Smooth muscle cell (in vitro differentiated cells): ENCODE measurements around the gene LMNA. TPM values are rescaled to one million over a fixed set of nuclear protein-coding genes. Genes with fewer than 3 reads are reported as not detected.

Experiments used
- DNase-seq: peaks from one replicate; lab custom pipeline; 2025; ENCODE audit not compliant: unreplicated experiment; lab: John Stamatoyannopoulos, UW
- H2AFZ ChIP-seq: fragments of 200-600 bp; sonication (generic); 2 replicates; pipeline ENCODE4 v1.6.0; 2016; ENCODE audit warnings: antibody characterized with exemption, low read depth, mild to moderate bottlenecking
- H3F3A ChIP-seq: fragments of 200-600 bp; sonication (generic); 2 replicates; pipeline ENCODE4 v1.6.0; 2017; ENCODE audit warnings: antibody characterized with exemption, low read depth
- H3K27ac ChIP-seq: fragments of 200-600 bp; sonication (generic); 2 replicates; pipeline ENCODE4 v1.5.1; 2016; ENCODE audit warnings: low read depth, mild to moderate bottlenecking
- H3K27me3 ChIP-seq: fragments of 200-600 bp; sonication (generic); 2 replicates; pipeline ENCODE4 v1.6.1; 2016; ENCODE audit warnings: low read depth, mild to moderate bottlenecking
- H3K36me3 ChIP-seq: fragments of 200-600 bp; sonication (generic); 2 replicates; pipeline ENCODE4 v1.5.1; 2016; ENCODE audit warnings: low read depth
- H3K4me1 ChIP-seq: fragments of 200-600 bp; sonication (generic); 2 replicates; pipeline ENCODE4 v1.5.1; 2016; ENCODE audit warnings: low read depth
- H3K4me2 ChIP-seq: fragments of 200-600 bp; sonication (generic); 2 replicates; pipeline ENCODE4 v1.6.0; 2016; ENCODE audit warnings: mild to moderate bottlenecking
- H3K4me3 ChIP-seq: fragments of 200-600 bp; sonication (generic); 2 replicates; pipeline ENCODE4 v1.5.1; 2016; ENCODE audit warnings: mild to moderate bottlenecking
- H3K79me2 ChIP-seq: fragments of 200-600 bp; sonication (generic); 2 replicates; pipeline ENCODE4 v1.6.0; 2016; ENCODE audit warnings: low read depth, mild to moderate bottlenecking
- H3K9ac ChIP-seq: fragments of 200-600 bp; sonication (generic); 2 replicates; pipeline ENCODE4 v1.6.0; 2016; ENCODE audit warnings: low read depth
- H3K9me3 ChIP-seq: fragments of 200-600 bp; sonication (generic); replicated peaks from 2 replicates; pipeline ENCODE4 v1.5.1; 2016; ENCODE audit warnings: low read depth
- H4K20me1 ChIP-seq: fragments of 200-600 bp; sonication (generic); 2 replicates; pipeline ENCODE4 v1.6.0; 2016; ENCODE audit warnings: low read depth
- WGBS: methylation state at CpG from one replicate; pipeline ENCODE4 v1.1.7; 2016; ENCODE audit warnings: low lambda C conversion rate; 5-methylcytosine and 5-hydroxymethylcytosine counted together
- polyA plus RNA-seq: library from polyadenylated mRNA; unstranded; fragments of >200 nt; fragmentation: Nextera tagmentation; extraction: Ambion mirVana; gene quantifications from 2 replicates; pipeline ENCODE4 v1.2.1, GENCODE V29; 2016
- total RNA-seq: library from RNA; depleted of rRNA; stranded (reverse); fragments of >200 nt; gene quantifications from 2 replicates; pipeline ENCODE4 v1.2.3, GENCODE V29; 2014
- TF ChIP-seq, protein P1 (sequence below): fragments of 200-600 bp; sonication (generic); IDR thresholded peaks from 2 replicates; pipeline ENCODE4 v1.5.1; 2017; ENCODE audit warnings: borderline replicate concordance, mild to moderate bottlenecking, antibody characterized with exemption; ENCODE audit not compliant: insufficient read depth, poor library complexity, severe bottlenecking

Gene LMNA
- total and polyA plus RNA-seq, 2 experiments from 2014 or later: 256 to 626 TPM

DNA sequence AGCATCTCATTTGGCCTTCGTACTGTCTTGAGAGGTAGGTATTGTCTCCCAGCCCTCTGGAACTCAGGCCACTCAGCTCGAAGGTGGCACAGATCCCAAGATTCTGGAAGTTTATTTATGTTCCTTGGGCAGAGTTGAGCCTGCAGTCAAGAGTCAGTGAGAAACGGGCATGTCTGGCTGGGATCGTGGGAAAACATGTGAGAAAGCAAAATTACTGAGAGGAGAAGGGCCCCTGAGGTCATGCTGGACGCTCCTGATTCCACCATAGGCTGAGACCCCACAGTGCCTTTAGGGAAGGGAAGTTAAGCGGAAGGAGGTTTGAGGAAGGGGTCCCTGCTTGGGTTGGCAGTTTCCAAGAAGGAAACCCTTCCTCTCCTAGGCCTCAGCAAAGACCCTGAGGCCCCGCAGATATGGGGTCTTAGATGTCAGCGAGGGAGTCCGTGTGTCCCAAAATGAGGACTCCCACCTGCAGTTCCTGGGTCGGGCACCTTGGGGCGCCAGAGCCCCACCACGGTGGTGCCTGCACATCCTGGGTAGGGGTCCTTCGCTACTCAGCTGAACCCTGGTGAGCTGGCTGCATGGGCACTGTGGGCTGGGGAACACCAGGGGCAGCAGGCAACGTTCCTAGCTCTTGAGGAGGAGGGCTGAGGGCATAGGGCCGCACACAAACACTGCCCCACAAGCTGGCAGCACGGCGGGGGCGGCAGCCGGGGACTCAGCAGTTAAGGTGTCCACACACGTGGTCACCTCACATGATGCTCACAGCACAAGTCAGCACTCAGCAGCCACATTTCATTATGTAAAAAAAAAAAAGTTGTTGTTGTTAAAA, 26.6 kb downstream of the LMNA start:
- Histone ChIP-seq H3K4me2 (no peak overlapping the region), H4K20me1 (peaks cover 62% of the 10 kb centered on the region), H3F3A (peaks cover 38% of the 10 kb centered on the region), H3K9me3 (no peaks in the 10 kb centered on the region), H3K27ac (peak overlapping the region; percentile 3), H3K36me3 (peaks cover 8% of the 10 kb centered on the region), H3K9ac (no peak overlapping the region), H3K27me3 (no peaks in the 10 kb centered on the region), H3K4me3 (no peak overlapping the region), H3K4me1 (peaks cover under 1% of the 10 kb centered on the region), H2AFZ (no peak overlapping the region), H3K79me2 (no peaks in the 10 kb centered on the region)
- TF ChIP-seq, protein P1, sequence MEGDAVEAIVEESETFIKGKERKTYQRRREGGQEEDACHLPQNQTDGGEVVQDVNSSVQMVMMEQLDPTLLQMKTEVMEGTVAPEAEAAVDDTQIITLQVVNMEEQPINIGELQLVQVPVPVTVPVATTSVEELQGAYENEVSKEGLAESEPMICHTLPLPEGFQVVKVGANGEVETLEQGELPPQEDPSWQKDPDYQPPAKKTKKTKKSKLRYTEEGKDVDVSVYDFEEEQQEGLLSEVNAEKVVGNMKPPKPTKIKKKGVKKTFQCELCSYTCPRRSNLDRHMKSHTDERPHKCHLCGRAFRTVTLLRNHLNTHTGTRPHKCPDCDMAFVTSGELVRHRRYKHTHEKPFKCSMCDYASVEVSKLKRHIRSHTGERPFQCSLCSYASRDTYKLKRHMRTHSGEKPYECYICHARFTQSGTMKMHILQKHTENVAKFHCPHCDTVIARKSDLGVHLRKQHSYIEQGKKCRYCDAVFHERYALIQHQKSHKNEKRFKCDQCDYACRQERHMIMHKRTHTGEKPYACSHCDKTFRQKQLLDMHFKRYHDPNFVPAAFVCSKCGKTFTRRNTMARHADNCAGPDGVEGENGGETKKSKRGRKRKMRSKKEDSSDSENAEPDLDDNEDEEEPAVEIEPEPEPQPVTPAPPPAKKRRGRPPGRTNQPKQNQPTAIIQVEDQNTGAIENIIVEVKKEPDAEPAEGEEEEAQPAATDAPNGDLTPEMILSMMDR: peak; percentile 50
- 65% methylated on average over 20 of the region's 20 CpGs for WGBS
- DNase-seq: no peak

DNA sequence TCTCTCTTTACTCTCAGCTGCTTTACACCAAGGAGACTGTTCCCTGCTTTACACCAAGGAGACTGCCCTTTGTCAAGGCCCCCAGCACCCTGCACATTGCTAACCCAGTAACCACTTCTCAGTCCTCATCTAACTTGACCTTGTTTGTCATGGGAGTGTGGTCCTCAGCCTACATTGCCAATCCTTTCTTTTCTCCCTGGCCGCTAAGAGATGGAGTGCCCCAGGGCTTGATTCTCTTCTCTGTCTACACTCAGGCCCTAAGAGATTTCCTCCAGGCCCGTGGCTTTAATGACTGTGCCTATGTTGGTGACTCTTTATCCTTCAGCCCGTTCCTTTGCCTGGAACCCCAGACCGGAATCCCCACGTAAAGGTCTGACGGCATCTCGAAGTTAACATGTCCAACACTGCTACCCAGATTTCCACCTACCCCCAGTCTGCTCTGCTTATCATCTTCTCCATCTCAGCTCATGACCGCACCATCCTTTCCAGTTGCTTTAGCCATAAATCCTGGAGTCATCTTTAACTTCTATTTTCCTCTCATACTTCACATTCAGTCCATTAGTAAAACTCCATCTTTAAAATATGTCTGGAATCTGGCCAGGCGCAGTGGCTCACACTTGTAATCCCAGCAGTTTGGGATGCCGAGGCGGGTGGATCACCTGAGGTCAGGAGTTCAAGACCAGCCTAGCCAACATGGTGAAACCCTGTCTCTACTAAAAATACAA, 29.4 kb downstream of the LMNA start:
- TF ChIP-seq, protein P1: no peak
- Histone ChIP-seq H3K27ac (no peak overlapping the region), H3K4me3 (no peak overlapping the region), H3K9me3 (no peaks in the 10 kb centered on the region), H3K9ac (no peak overlapping the region), H3K4me1 (peaks cover 16% of the 10 kb centered on the region), H3K27me3 (peaks cover 2% of the 10 kb centered on the region), H2AFZ (no peak overlapping the region), H3F3A (peaks cover 12% of the 10 kb centered on the region), H3K79me2 (no peaks in the 10 kb centered on the region), H3K36me3 (no peaks in the 10 kb centered on the region), H3K4me2 (no peak overlapping the region), H4K20me1 (peaks cover 34% of the 10 kb centered on the region)
- WGBS: 62% methylated on average over 11 of the region's 11 CpGs
- no peak for DNase-seq

DNA sequence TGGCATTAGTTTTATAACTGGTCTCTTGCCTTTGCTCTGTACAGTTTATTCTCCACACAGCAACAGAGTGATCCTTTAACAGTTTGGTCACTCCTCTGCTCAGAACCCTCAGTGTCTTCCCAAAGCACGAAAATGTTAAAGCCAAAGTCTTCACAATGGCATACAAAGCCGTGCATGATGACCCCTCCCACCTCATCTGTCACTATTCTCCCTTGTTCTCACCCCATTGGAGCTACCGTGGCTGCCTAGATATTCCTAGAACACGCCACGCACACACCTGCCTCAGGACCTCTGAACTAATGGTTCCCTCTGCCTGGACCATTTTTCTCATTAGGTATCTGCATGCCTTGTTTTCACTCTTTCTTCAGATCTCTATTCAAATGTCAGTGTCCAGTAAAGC, 30.2 kb downstream of the LMNA start:
- Histone ChIP-seq H3F3A (peaks cover 12% of the 10 kb centered on the region), H3K9me3 (no peaks in the 10 kb centered on the region), H4K20me1 (peaks cover 26% of the 10 kb centered on the region), H3K9ac (no peak overlapping the region), H3K27ac (no peak overlapping the region), H3K79me2 (no peaks in the 10 kb centered on the region), H3K4me1 (peaks cover 16% of the 10 kb centered on the region), H3K27me3 (peaks cover 10% of the 10 kb centered on the region), H2AFZ (no peak overlapping the region), H3K4me2 (no peak overlapping the region), H3K36me3 (no peaks in the 10 kb centered on the region), H3K4me3 (no peak overlapping the region)
- TF ChIP-seq, protein P1: no peak
- WGBS: 87% methylated on average over 5 of the region's 5 CpGs
- DNase-seq: no peak
